Measurements from ENCODE around the gene DHX8. TPM values are rescaled to one million over a fixed set of nuclear protein-coding genes. Genes with fewer than 3 reads are reported as not detected.

DHX8 gene
- total RNA-seq, result 10 to 100 TPM; 56.0 to 78.8 TPM

- Mint-ChIP-seq H3K27ac (peak within 1 kb of the TSS; percentile 97), H3K27me3 (no peaks in the 10 kb centered on the region), H3K4me3 (peak within 1 kb of the TSS; percentile 96), H3K36me3 (ENCODE audit: low read depth) (peaks cover 3% of the 10 kb centered on the region), H3K4me1 (peaks cover 27% of the 10 kb centered on the region), H3K9me3 (no peaks in the 10 kb centered on the region)
- peak; percentile 98 for DNase-seq
- ChIA-PET CTCF (interaction anchor here (0.6 to 4.4 kb wide), 68 partner anchors 10 to 685 kb away, joined by 3 to 240 read pairs (median 5); partner anchors contain the start of genes ARL4D, CNTD1, COA3 and ETV4), POLR2A (interaction anchor here (0.5 to 1.7 kb wide), 6 partner anchors 96 to 394 kb away, joined by 3 to 23 read pairs (median 6); no protein-coding TSS in a partner anchor)
Measured at GRCh38 chr17:43483674-43484551, at the start of gene DHX8. TSS of gene DHX8 (plus strand) at chr17:43483975. CDS start at chr17:43484038, 63 bp downstream.

GRCh38 chr17:43434902-43435319 is 48.9 kb upstream of the DHX8 start:
- no peaks in the 10 kb centered on the region for H3K36me3 Mint-ChIP-seq (ENCODE audit: low read depth)
- POLR2A ChIA-PET, result no interaction called here
- H3K4me1 Mint-ChIP-seq, result no peaks in the 10 kb centered on the region
- H3K27ac Mint-ChIP-seq, result no peak overlapping the region
- CTCF ChIA-PET, result interaction anchor here (0.5 kb wide), 1 partner anchor 37 kb away, joined by 5 read pairs; no protein-coding TSS in a partner anchor
- H3K4me3 Mint-ChIP-seq, result no peak overlapping the region
- no peak for DNase-seq
- no peaks in the 10 kb centered on the region for H3K9me3 Mint-ChIP-seq
- peaks cover 33% of the 10 kb centered on the region for H3K27me3 Mint-ChIP-seq

- ChIA-PET POLR2A (interaction anchor here (0.8 kb wide), 1 partner anchor 209 kb away, joined by 3 read pairs; no protein-coding TSS in a partner anchor), CTCF (interaction anchor here (0.6 to 2.4 kb wide), 3 partner anchors 46 to 562 kb away, joined by 3 to 8 read pairs (median 7); partner anchors contain the start of gene DHX8)
- no peak overlapping the region for H3K27ac Mint-ChIP-seq
- H3K4me1 Mint-ChIP-seq, result no peaks in the 10 kb centered on the region
- no peaks in the 10 kb centered on the region for H3K36me3 Mint-ChIP-seq (ENCODE audit: low read depth)
- no peak for DNase-seq
- H3K4me3 Mint-ChIP-seq, result no peak overlapping the region
- peaks cover 15% of the 10 kb centered on the region for H3K27me3 Mint-ChIP-seq
- H3K9me3 Mint-ChIP-seq, result no peaks in the 10 kb centered on the region
Measured at GRCh38 chr17:43437756-43438155, 46.0 kb upstream of the DHX8 start.

GRCh38 chr17:43438626-43439025 is 45.1 kb upstream of the DHX8 start:
- peaks cover 12% of the 10 kb centered on the region for H3K27me3 Mint-ChIP-seq
- no peaks in the 10 kb centered on the region for H3K4me1 Mint-ChIP-seq
- ChIA-PET CTCF (no interaction called here), POLR2A (interaction anchor here (0.8 kb wide), 1 partner anchor 208 kb away, joined by 3 read pairs; no protein-coding TSS in a partner anchor)
- H3K9me3 Mint-ChIP-seq, result no peaks in the 10 kb centered on the region
- DNase-seq, result no peak
- H3K36me3 Mint-ChIP-seq (ENCODE audit: low read depth), result no peaks in the 10 kb centered on the region
- no peak overlapping the region for H3K4me3 Mint-ChIP-seq
- no peak overlapping the region for H3K27ac Mint-ChIP-seq

GRCh38 chr17:43439041-43439440 is 44.7 kb upstream of the DHX8 start:
- POLR2A ChIA-PET, result no interaction called here
- H3K4me3 Mint-ChIP-seq, result no peak overlapping the region
- no peaks in the 10 kb centered on the region for H3K9me3 Mint-ChIP-seq
- peaks cover 12% of the 10 kb centered on the region for H3K27me3 Mint-ChIP-seq
- DNase-seq, result no peak
- H3K27ac Mint-ChIP-seq, result no peak overlapping the region
- no peaks in the 10 kb centered on the region for H3K36me3 Mint-ChIP-seq (ENCODE audit: low read depth)
- H3K4me1 Mint-ChIP-seq, result no peaks in the 10 kb centered on the region
- CTCF ChIA-PET, result no interaction called here

GRCh38 chr17:43442711-43443110 is 41.1 kb upstream of the DHX8 start:
- POLR2A ChIA-PET, result no interaction called here
- H3K9me3 Mint-ChIP-seq, result no peaks in the 10 kb centered on the region
- CTCF ChIA-PET, result no interaction called here
- no peak overlapping the region for H3K27ac Mint-ChIP-seq
- no peak for DNase-seq
- peaks cover 13% of the 10 kb centered on the region for H3K27me3 Mint-ChIP-seq
- no peak overlapping the region for H3K4me3 Mint-ChIP-seq
- H3K4me1 Mint-ChIP-seq, result no peaks in the 10 kb centered on the region
- no peaks in the 10 kb centered on the region for H3K36me3 Mint-ChIP-seq (ENCODE audit: low read depth)

- H3K27me3 Mint-ChIP-seq, result peaks cover 13% of the 10 kb centered on the region
- no peaks in the 10 kb centered on the region for H3K9me3 Mint-ChIP-seq
- ChIA-PET POLR2A (no interaction called here), CTCF (no interaction called here)
- H3K36me3 Mint-ChIP-seq (ENCODE audit: low read depth), result no peaks in the 10 kb centered on the region
- no peak overlapping the region for H3K4me3 Mint-ChIP-seq
- DNase-seq, result no peak
- no peaks in the 10 kb centered on the region for H3K4me1 Mint-ChIP-seq
- no peak overlapping the region for H3K27ac Mint-ChIP-seq
Measured at GRCh38 chr17:43443381-43443780, 40.4 kb upstream of the DHX8 start.

- Mint-ChIP-seq H3K27me3 (peaks cover 15% of the 10 kb centered on the region), H3K4me1 (no peaks in the 10 kb centered on the region), H3K4me3 (no peak overlapping the region), H3K27ac (no peak overlapping the region), H3K36me3 (ENCODE audit: low read depth) (no peaks in the 10 kb centered on the region), H3K9me3 (no peaks in the 10 kb centered on the region)
- CTCF ChIA-PET, result interaction anchor here (0.9 kb wide), 1 partner anchor 40 kb away, joined by 3 read pairs; the partner anchor contains the start of gene DHX8
- POLR2A ChIA-PET, result no interaction called here
- no peak for DNase-seq
Measured at GRCh38 chr17:43444223-43445008, 39.4 kb upstream of the DHX8 start.

- H3K4me1 Mint-ChIP-seq, result no peaks in the 10 kb centered on the region
- CTCF ChIA-PET, result interaction anchor here (0.9 kb wide), 1 partner anchor 39 kb away, joined by 3 read pairs; the partner anchor contains the start of gene DHX8
Measured at GRCh38 chr17:43445009-43445589, 38.7 kb upstream of the DHX8 start.

GRCh38 chr17:43446773-43447172 is 37.0 kb upstream of the DHX8 start:
- Mint-ChIP-seq H3K27me3 (peaks cover 15% of the 10 kb centered on the region), H3K9me3 (no peaks in the 10 kb centered on the region), H3K36me3 (ENCODE audit: low read depth) (no peaks in the 10 kb centered on the region), H3K27ac (no peak overlapping the region), H3K4me3 (no peak overlapping the region), H3K4me1 (no peaks in the 10 kb centered on the region)
- ChIA-PET POLR2A (interaction anchor here (0.7 kb wide), 2 partner anchors 11 to 48 kb away, joined by 3 to 14 read pairs; partner anchors contain the start of gene ARL4D), CTCF (interaction anchor here (1.1 kb wide), 1 partner anchor 35 kb away, joined by 3 read pairs; no protein-coding TSS in a partner anchor)
- DNase-seq, result no peak

More at GRCh38 chr17:43445009-43445589, 38.7 kb upstream of the DHX8 start:
- no peaks in the 10 kb centered on the region for H3K36me3 Mint-ChIP-seq (ENCODE audit: low read depth)
- no peak for DNase-seq
- no peak overlapping the region for H3K27ac Mint-ChIP-seq
- POLR2A ChIA-PET, result no interaction called here
- no peak overlapping the region for H3K4me3 Mint-ChIP-seq
- peaks cover 15% of the 10 kb centered on the region for H3K27me3 Mint-ChIP-seq
- no peaks in the 10 kb centered on the region for H3K9me3 Mint-ChIP-seq

- Mint-ChIP-seq H3K36me3 (ENCODE audit: low read depth) (no peaks in the 10 kb centered on the region), H3K4me1 (no peaks in the 10 kb centered on the region), H3K4me3 (no peak overlapping the region), H3K27me3 (peaks cover 12% of the 10 kb centered on the region), H3K9me3 (no peaks in the 10 kb centered on the region), H3K27ac (no peak overlapping the region)
- ChIA-PET CTCF (interaction anchor here (0.9 to 1.2 kb wide), 2 partner anchors 47 to 55 kb away, joined by 3 read pairs; no protein-coding TSS in a partner anchor), POLR2A (no interaction called here)
- no peak for DNase-seq
Measured at GRCh38 chr17:43448720-43449469, 34.9 kb upstream of the DHX8 start.

Data from activated CD4-positive, alpha-beta T cell treated with anti-CD3 and anti-CD28 coated beads, Interleukin-2, amount 10 ng/mL, durations not matched to agents 7 days and 5 days (primary cell).